ENCODE data around the gene RANBP3.
A peak's percentile ranks its signal among the peaks of the same experiment; 100 is the strongest.
"Not testable (repeated sequence)": the region's sequence is repeated elsewhere in the genome, so short reads cannot be mapped to it uniquely, and the experiment has no call there.

Gene RANBP3, protein sequence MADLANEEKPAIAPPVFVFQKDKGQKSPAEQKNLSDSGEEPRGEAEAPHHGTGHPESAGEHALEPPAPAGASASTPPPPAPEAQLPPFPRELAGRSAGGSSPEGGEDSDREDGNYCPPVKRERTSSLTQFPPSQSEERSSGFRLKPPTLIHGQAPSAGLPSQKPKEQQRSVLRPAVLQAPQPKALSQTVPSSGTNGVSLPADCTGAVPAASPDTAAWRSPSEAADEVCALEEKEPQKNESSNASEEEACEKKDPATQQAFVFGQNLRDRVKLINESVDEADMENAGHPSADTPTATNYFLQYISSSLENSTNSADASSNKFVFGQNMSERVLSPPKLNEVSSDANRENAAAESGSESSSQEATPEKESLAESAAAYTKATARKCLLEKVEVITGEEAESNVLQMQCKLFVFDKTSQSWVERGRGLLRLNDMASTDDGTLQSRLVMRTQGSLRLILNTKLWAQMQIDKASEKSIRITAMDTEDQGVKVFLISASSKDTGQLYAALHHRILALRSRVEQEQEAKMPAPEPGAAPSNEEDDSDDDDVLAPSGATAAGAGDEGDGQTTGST

GRCh38 chr19:5977785-5978605 lies at the start of gene RANBP3:
Gene RANBP3, minus strand, starts transcription at chr19:5978140. Its CDS starts 58 bp downstream, at chr19:5978082.
- peak; percentile 99 for DNase-seq

DNA sequence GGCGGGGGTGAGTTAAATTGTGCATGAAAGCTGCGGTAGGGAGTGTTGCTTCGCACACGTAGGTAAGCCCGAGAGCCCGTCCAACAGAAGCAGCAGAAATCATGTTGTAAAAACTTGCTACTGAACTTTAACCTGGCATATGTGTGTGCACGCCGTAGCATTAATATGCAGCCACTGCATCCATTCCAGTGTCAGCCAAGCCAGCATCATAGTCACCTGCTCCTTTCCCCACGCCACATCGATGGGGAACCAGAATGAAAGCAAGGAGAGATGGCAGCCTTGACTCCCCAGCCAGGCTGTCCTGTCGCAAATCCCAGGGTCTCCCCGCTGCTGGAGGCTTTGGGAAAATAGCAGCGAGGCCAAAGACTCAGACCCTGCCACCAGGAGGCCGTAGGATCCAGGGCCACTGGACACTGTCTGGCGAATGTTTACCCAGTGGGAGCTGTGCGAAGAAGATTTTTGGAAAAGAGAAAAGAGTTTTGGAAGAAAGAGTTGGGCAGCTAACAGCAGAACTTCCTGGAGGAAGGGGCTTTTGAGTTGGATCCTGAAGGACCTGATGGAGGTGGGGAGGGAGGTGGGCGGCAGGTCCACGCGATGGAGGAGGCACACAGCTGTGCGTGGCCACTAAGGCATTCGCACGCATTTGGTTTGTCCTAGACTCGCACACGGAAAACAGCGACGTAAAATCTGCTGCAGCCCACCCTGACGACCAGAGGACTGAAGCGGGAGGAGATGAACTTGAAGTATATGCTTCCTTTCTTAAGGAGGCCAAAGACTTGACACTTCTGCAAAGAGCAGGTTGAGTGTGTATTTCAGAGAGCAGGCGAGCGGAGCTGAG lies 48.7 kb upstream of the RANBP3 start:
- no peak for DNase-seq

- not testable (repeated sequence) for DNase-seq
Measured at GRCh38 chr19:6024756-6025155, 46.8 kb upstream of the RANBP3 start.

DNA sequence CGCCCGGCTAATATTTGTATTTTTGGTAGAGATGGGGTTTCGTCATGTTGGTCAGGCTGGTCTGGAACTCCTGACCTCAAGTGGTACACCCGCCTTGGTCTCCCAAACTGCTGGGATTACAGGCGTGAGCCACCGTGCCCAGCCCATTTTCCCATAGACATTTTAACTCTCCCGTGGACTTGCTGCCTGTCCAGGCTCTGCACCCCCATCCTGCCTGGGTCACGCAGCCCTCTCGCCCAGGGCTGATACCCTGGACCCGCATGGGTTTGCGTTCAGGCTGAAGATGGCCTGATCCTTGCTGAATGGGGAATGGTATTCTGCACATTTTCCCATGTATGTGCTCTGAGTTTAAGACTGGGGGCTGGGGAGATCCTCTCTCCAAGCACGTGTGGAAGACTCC lies 46.0 kb upstream of the RANBP3 start:
- no peak for DNase-seq

DNA sequence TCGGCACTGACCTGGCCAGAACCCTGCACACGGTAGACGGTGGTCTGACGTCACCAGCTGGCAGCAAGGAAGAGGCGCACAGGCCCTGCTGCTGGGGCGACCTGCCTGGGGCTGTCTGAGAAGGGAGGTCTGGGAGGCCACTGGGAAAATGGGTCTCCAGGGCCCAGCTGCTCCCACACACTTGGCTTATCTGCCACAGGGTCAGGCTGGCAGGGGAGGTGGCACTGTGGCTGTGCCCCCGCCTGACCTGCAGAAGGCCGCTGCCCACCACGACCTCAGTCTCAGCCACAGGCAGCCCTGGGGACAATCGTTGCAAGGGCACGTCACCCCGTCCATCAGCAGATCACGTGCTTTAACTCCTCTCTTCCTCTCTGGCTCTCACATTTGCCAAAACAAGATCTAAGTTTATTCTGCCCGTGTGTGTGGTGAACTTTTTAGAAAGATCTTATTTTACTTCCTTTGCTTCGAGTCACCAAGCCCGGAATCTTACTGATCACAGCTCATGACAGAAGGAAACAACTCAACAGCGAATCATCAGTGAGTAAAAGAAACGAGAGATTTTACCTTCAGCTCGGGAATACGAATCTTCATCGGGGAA lies 45.2 kb upstream of the RANBP3 start:
- DNase-seq: peak; percentile 65

DNA sequence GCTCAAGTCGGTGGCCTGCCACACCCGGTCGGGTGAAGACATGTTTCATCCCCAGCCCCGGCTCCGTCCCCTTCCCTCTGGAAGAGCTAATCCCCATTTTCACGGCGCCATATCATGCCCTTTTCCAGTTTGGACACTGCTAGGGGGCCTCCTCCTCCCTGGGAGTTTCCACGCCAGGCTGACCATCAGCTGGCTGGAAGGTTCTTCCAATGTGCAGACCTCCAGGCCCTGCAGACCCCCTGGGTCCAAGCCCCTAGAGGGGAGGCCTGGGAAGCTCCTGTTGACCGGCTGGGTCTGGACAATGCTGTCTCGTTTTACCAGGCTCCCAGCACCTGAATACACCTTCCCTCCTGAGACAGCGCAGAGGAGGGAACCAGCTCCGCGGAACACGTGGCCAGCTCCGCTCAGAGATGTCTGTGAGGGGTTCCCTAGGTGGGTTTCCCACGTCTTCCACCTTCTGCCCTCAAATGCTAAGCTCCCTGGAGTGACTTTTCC lies 44.7 kb upstream of the RANBP3 start:
- DNase-seq: no peak

DNA sequence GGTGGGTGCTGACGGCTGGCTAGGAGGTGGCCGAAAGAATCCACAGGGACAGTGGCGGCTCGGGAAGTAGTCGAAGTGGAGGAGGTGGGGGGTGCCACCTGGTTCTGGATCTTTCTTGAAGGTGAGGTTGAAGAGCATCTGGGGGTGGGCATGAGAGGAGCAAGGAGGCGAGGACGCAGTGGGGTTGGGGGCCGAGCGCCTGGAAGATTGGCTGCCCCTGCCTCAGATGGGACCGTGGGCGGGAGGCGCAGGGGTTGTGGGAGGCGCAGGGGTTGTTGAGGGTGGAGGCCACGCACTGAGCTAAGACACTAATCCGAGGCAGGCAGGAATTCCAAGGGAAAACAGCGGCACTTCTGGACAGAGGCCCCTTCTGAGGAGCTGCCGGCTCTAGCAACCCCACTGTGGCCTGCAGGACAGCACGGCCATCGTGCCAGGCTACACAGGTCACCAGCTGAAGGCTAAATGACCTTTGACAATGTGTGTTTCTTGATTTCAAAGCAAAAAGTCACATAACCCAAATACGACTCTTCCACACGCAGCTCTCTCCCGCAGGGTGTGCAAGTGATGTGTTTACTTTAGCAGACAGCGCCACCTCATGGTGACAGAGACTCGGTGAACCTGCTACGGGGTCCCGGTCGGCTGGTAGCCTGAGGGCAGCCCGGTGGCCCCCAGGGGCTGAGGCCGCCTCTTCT lies 44.1 kb upstream of the RANBP3 start:
- DNase-seq: peak; percentile 77

DNA sequence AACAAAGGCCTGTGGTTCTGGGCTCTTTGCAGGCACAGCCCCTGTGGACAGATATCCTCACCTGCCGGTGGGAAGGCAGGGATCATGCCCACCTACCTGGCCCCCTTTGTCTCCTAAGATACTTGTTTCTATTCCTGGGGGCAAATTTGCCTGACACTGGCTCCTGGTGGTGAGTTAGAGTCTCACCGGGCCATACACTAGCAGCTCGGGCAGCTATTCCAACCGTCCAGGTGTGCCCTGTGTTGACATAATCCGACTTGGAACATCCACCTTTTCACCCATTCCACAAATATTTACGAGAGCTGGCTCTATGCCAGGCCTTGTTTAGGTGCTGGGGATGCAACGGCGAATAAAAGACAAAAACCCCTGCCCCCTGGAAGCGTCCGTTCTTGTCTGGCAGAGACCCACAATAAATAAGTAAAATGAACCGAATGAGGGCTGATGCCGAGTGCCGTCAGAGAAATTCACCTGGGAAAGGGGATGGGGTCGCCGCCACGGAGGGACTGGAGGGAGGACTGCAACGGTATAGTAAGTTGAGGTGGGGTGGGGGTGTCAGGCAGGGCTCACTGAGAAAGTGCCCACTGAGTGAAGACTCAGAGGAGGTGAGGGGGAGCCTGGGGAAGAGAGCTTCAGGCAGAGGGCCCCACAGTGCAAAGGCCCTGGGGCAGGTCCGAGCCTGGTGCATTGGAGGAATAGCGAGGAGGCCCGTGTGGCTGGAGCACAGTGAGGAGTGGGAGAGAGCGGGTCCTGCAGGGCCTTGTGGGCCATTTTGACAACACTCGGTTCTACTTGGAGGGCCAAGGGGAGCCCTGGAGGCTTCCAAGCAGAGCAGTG lies 43.2 kb upstream of the RANBP3 start:
- no peak for DNase-seq

DNA sequence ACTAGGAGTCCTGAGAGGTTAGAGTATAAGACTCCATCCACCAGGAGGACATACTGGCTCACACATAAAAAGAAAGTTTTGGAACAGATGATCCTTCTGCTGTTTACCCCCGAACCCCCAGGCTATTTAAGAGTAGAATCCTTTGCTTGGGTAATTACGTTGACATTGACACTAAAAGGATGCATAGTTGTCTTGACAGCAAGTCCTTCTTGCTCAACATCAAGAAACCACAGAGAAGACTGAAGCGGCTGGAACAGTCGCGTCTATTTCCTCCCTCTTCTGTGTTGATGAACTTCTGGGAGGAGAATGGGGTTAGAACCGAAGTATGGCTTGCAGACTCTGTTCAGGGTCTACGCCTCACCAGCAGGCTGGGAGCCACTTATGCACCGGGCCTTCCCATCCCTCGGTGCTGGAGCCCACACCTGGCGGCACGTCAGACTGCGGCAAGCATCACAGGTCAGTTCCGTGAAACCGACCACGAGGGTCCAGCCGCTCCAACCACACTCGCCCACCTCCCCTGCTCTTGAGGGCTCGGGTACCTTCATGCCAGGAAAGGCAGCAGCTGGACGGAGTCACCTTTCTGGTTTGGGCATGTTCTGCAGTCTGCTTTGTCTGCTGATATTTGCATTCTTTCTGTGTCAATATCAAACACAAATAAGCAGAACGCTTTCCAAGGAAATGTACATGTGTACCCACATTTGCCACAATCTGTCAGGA lies 42.4 kb upstream of the RANBP3 start:
- no peak for DNase-seq

- DNase-seq: no peak
Measured at GRCh38 chr19:6018786-6019185, 40.8 kb upstream of the RANBP3 start.

DNA sequence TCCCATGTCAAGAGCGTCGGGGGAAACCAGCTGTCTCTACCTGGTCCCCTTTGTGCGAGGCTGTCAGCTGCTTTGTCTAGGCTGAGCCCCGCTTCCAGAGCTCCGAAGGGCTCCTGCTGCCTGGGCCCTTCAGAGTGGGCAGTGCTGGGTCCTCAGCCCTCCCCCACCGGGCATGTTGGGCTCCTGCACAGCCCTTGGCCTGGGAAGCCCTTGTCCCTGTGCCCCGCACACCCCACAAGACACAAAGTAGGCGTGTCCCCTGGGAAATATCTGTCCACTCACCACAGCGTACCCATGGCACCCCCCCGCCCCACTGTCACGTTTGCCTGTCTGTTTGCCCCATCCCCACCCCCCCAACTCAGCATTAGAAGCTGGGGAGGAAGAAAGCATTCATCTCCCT lies 39.6 kb upstream of the RANBP3 start:
- no peak for DNase-seq

DNA sequence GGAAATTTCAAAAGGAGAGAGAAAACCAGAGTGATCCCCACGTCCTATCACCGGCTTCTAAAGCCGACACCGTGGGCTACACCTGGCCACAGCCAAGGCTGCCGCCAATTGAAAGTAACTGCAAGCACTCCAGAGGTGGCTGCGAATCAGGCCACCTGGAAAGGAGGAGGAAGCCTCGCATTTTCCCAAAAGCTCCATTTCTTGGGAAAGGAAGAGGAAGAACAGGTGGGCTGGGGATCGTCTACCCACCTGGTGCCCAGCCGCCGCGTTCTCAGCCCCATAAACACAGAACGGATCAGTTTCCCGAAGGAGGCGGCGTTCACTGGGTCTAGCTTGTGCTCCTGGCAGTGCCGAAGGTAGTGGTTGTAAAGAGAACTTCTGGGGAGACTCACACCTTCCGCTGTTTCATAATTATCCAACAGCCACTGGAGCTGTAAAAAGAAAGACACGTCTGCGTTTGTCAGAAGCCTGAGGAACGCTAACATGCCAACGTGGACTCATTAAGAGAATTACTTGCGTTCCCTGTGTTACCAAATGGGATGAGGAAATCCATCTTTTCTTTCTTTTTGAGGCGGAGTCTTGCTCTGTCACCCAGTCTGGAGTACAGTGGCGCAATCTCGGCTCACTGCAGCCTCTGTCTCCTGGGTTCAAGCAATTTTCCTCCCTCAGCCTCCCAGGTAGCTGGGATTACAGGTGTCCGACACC lies 38.1 kb upstream of the RANBP3 start:
- no peak for DNase-seq

- no peak for DNase-seq
Measured at GRCh38 chr19:6014551-6015135, 36.7 kb upstream of the RANBP3 start.

DNA sequence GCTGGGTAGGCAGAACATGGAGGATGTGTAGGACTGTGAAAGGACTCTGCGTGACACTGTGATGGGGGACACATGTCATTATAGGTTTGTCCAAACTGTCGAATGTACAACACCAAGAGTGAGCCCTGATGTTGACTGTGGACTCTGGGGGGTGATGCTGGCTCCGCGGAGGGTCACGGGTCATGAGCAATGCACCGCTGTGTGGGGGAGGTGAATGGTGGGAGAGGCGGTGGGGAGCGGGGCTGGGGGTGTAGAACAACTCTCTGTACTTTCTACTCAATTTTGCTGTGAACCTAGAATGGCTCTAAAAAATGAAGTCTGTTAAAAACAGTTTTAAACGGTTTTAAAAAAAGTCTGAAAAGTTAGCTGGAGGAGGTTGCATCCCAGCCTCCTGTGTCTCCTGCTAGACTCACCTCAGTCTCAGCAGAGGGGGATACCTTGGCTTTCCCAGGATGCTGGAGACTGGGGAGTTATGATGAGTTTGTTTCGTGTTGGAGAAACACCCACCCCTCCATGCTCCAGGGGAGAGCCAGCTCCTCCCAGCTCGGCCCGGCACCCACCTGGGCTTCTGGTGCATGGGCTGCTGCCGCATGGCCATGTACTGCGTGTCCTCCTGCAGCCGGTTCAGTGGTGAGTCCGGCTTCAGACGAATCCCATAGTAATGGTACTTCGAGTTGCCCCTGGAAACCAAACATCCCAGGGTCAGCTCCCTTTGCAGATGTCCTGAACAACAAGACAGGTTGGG lies 34.7 kb upstream of the RANBP3 start:
- DNase-seq: no peak

DNA sequence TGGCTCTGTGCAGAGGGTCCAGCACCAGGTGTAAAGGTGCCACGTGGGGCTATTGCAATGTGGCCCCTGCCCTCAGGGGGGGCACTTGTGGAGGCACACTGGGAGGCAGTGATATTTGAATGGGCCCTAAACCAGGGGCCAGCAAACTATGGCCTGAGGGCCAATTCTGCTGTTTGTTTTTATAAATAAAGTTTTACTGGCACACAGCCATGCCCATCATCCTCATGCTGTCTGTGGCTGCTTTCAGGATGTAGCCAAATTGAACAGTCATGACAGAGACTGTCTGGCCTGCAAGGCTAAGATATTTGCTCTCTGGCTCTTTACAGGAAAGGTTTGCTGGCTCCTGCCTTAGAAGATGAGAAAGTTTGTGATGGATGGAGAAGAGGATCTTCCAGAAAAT lies 33.9 kb upstream of the RANBP3 start:
- no peak for DNase-seq

GRCh38 chr19:6011206-6011605 lies 33.3 kb upstream of the RANBP3 start:
- no peak for DNase-seq

- no peak for DNase-seq
Measured at GRCh38 chr19:6010107-6010506, 32.2 kb upstream of the RANBP3 start.

DNA sequence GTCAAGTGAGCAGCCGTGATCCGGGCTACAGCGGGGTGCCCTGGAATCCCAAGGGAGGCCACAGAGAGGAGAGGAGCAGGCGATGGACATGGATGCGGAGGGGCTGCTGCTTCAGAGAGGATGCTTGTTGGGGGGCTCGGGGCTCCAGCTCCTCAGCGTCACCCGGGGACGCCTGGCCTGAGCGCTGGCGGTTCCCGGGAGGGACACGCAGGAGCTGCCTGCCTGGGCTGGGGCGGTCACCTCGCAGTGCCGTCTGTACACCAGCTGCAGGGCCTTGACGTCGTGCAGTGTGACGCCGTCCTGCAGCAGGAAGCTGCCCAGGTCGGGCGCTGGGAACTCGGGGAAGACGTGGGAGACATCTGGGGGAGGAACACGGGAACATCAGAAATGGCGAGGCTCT lies 29.9 kb upstream of the RANBP3 start:
- no peak for DNase-seq
